Fibroblast of lung (primary cell): ENCODE results near the gene HBA2. TPM values are rescaled to one million over a fixed set of nuclear protein-coding genes. Genes with fewer than 3 reads are reported as not detected.
"Not testable (repeated sequence)": the region's sequence is repeated elsewhere in the genome, so short reads cannot be mapped to it uniquely, and the experiment has no call there.

Experiments
- DNase-seq, 2 donors: peaks; one replicate each; pipeline versions ENCODE4 v3.0.0 to v3.0.0-alpha.2; 2010; ENCODE audit warnings: low read depth in 2 of 2
- H2AFZ ChIP-seq: 2 replicates; pipeline ENCODE4 v1.5.1; 2012; ENCODE audit warnings: low read length, control low read depth, inconsistent platforms
- H3K27ac ChIP-seq: 2 replicates; pipeline ENCODE4 v1.5.1; 2011; ENCODE audit warnings: low read length, control low read depth; ENCODE audit not compliant: insufficient read depth
- H3K27me3 ChIP-seq: 2 replicates; pipeline ENCODE4 v1.5.1; 2011; ENCODE audit warnings: mild to moderate bottlenecking, low read length; ENCODE audit not compliant: control insufficient read depth, insufficient read depth
- H3K36me3 ChIP-seq: 2 replicates; pipeline ENCODE4 v1.5.1; 2011; ENCODE audit warnings: low read length; ENCODE audit not compliant: control insufficient read depth, insufficient read depth
- H3K4me1 ChIP-seq: 2 replicates; pipeline ENCODE4 v1.5.1; 2011; ENCODE audit warnings: low read length; ENCODE audit not compliant: control insufficient read depth, insufficient read depth; ENCODE audit errors: extremely low read depth
- H3K4me2 ChIP-seq: 2 replicates; pipeline ENCODE4 v1.5.1; 2011; ENCODE audit warnings: low read length, control low read depth; ENCODE audit not compliant: insufficient read depth; ENCODE audit errors: extremely low read depth
- H3K4me3 ChIP-seq, 4 experiments: fragments of 200-600 bp in 1 of 4; sonication (generic) in 1 of 4; replicated peaks in 1 of 4; 2 replicates each; pipeline ENCODE4 v1.5.1; 2011 to 2016; ENCODE audit warnings: low read length in 4 of 4, low read depth in 3 of 4, mild to moderate bottlenecking in 3 of 4, control low read depth in 2 of 4, inconsistent platforms in 1 of 4, mixed read lengths in 1 of 4; ENCODE audit not compliant: insufficient read depth in 1 of 4; ENCODE audit errors: control extremely low read depth in 1 of 4
- H3K79me2 ChIP-seq: 2 replicates; pipeline ENCODE4 v1.5.1; 2012; ENCODE audit warnings: mild to moderate bottlenecking, low read length, inconsistent platforms; ENCODE audit not compliant: control insufficient read depth, insufficient read depth
- H3K9ac ChIP-seq: 2 replicates; pipeline ENCODE4 v1.5.1; 2011; ENCODE audit warnings: mild to moderate bottlenecking, low read length, control low read depth; ENCODE audit not compliant: insufficient read depth
- H3K9me3 ChIP-seq: 2 replicates; pipeline ENCODE4 v1.5.1; 2012; ENCODE audit warnings: low read depth, low read length; ENCODE audit not compliant: control insufficient read depth, insufficient read depth
- H4K20me1 ChIP-seq: 2 replicates; pipeline ENCODE4 v1.5.1; 2011; ENCODE audit warnings: low read length; ENCODE audit not compliant: control insufficient read depth, insufficient read depth; ENCODE audit errors: extremely low read depth
- CTCF ChIP-seq, 2 donors: IDR thresholded peaks in 1 of 2; conservative IDR thresholded peaks in 1 of 2; 1 replicate in 1 of 2; 2 replicates in 1 of 2; pipeline ENCODE4 v1.5.1; 2011 to 2012; ENCODE audit warnings: low read length in 2 of 2, control low read depth in 1 of 2, inconsistent platforms in 1 of 2, low read depth in 1 of 2, mild to moderate bottlenecking in 1 of 2
- EZH2 ChIP-seq: IDR thresholded peaks from 2 replicates; pipeline ENCODE4 v1.5.1; 2012; ENCODE audit warnings: low read length, control low read depth, mild to moderate bottlenecking; ENCODE audit errors: missing control alignments
- polyA plus RNA-seq, 2 donors: library from polyadenylated mRNA; depleted of rRNA in 1 of 2; stranded (reverse) in 1 of 2; unstranded in 1 of 2; fragments of >200 nt; gene quantifications; 2 replicates each; pipeline ENCODE4 v1.2.1, GENCODE V29; 2011 to 2012; ENCODE audit warnings: missing spikeins in 1 of 2
- total RNA-seq: library from RNA; depleted of rRNA; stranded (reverse); fragments of >200 nt; gene quantifications from 2 replicates; pipeline ENCODE4 v1.2.1, GENCODE V29; 2014

Gene HBA2
- total and polyA plus RNA-seq, 2 donors (not counting 1 experiment from before 2014, with no cell fraction given) = not detected

GRCh38 chr16:167122-167690, 5.5 kb upstream of the HBA2 start:
- no peaks in the 10 kb centered on the region for H4K20me1 ChIP-seq
- H2AFZ ChIP-seq = no peak overlapping the region
- H3K4me3 ChIP-seq = no peak overlapping the region
- H3K9ac ChIP-seq = no peak overlapping the region
- H3K27ac ChIP-seq = no peak overlapping the region
- no peak overlapping the region for H3K4me2 ChIP-seq
- H3K36me3 ChIP-seq = no peaks in the 10 kb centered on the region
- TF ChIP-seq EZH2 (no peak), CTCF (conservative IDR thresholded peaks at IDR 0.05 in 1 of 2, IDR thresholded peaks at IDR 0.05 in 1 of 2; ENCODE audit: low read depth in 1 of 2, low read length in 2 of 2) (no peak)
- H3K27me3 ChIP-seq = peaks cover 37% of the 10 kb centered on the region
- H3K4me1 ChIP-seq = no peaks in the 10 kb centered on the region
- DNase-seq = no peak
- no peaks in the 10 kb centered on the region for H3K79me2 ChIP-seq
- no peaks in the 10 kb centered on the region for H3K9me3 ChIP-seq

- Histone ChIP-seq H3K4me2 (no peak overlapping the region), H3K36me3 (no peaks in the 10 kb centered on the region), H3K79me2 (no peaks in the 10 kb centered on the region), H3K9ac (no peak overlapping the region), H3K4me3 (no peak overlapping the region), H3K4me1 (no peaks in the 10 kb centered on the region), H2AFZ (no peak overlapping the region), H3K9me3 (no peaks in the 10 kb centered on the region), H3K27me3 (peaks cover 37% of the 10 kb centered on the region), H4K20me1 (no peaks in the 10 kb centered on the region), H3K27ac (no peak overlapping the region)
- TF ChIP-seq CTCF (conservative IDR thresholded peaks at IDR 0.05 in 1 of 2, IDR thresholded peaks at IDR 0.05 in 1 of 2; ENCODE audit: low read depth in 1 of 2, low read length in 2 of 2) (no peak), EZH2 (peak; percentile 9)
- DNase-seq = no peak
Observed at GRCh38 chr16:168424-168823, 4.3 kb upstream of the HBA2 start.

GRCh38 chr16:169014-169413, 3.7 kb upstream of the HBA2 start:
- no peaks in the 10 kb centered on the region for H3K9me3 ChIP-seq
- no peaks in the 10 kb centered on the region for H3K79me2 ChIP-seq

GRCh38 chr16:170088-170507, 2.6 kb upstream of the HBA2 start:
- H3K27ac ChIP-seq, H3K4me3 ChIP-seq, H2AFZ ChIP-seq, H3K9me3 ChIP-seq, H3K79me2 ChIP-seq, H3K36me3 ChIP-seq, H3K9ac ChIP-seq, H4K20me1 ChIP-seq, H3K4me2 ChIP-seq, H3K4me1 ChIP-seq: not testable (repeated sequence)
- peak in 1 of 2 donors; percentile 21 for DNase-seq
- H3K27me3 ChIP-seq = peaks cover 41% of the 10 kb centered on the region

More at GRCh38 chr16:169014-169413, 3.7 kb upstream of the HBA2 start:
- no peaks in the 10 kb centered on the region for H3K36me3 ChIP-seq
- no peak overlapping the region for H3K4me2 ChIP-seq
- peaks cover 37% of the 10 kb centered on the region for H3K27me3 ChIP-seq
- H3K9ac ChIP-seq = no peak overlapping the region
- H3K4me1 ChIP-seq = no peaks in the 10 kb centered on the region
- no peaks in the 10 kb centered on the region for H4K20me1 ChIP-seq
- TF ChIP-seq EZH2 (no peak), CTCF (conservative IDR thresholded peaks at IDR 0.05 in 1 of 2, IDR thresholded peaks at IDR 0.05 in 1 of 2; ENCODE audit: low read depth in 1 of 2, low read length in 2 of 2) (no peak)
- H3K4me3 ChIP-seq = no peak overlapping the region
- H3K27ac ChIP-seq = no peak overlapping the region
- no peak overlapping the region for H2AFZ ChIP-seq
- DNase-seq = no peak
